SH-SY5Y (cell line): ENCODE results near the gene SERTAD2.

Experiments used
- GATA2 ChIP-seq: IDR thresholded peaks from 2 replicates; pipeline ENCODE4 v1.6.1; 2011; ENCODE audit warnings: mild to moderate bottlenecking, low read depth, low read length
- GATA3 ChIP-seq: IDR thresholded peaks from 2 replicates; pipeline ENCODE4 v1.6.1; 2011; ENCODE audit warnings: low read depth, mild to moderate bottlenecking, low read length, moderate library complexity

The SERTAD2 gene

GRCh38 chr2:64646007-64646880 lies 7.5 kb downstream of the SERTAD2 start:
- no peak for TF ChIP-seq GATA3
- TF ChIP-seq GATA2: no peak

- no peak for TF ChIP-seq GATA3
- no peak for TF ChIP-seq GATA2
Measured at GRCh38 chr2:64644458-64645382, 9.0 kb downstream of the SERTAD2 start.

- TF ChIP-seq GATA3 (no peak), GATA2 (no peak)
Measured at GRCh38 chr2:64643838-64644457, 9.8 kb downstream of the SERTAD2 start.

- TF ChIP-seq GATA2 (no peak), GATA3 (no peak)
Measured at GRCh38 chr2:64641599-64641998, 12.1 kb downstream of the SERTAD2 start.

GRCh38 chr2:64640153-64641044 lies 13.3 kb downstream of the SERTAD2 start:
- TF ChIP-seq GATA3: no peak
- TF ChIP-seq GATA2: no peak

GRCh38 chr2:64639691-64640090 lies 14.0 kb downstream of the SERTAD2 start:
- TF ChIP-seq GATA2 (peak; percentile 48), GATA3 (no peak)

- TF ChIP-seq GATA3: no peak
- no peak for TF ChIP-seq GATA2
Measured at GRCh38 chr2:64638502-64639120, 15.1 kb downstream of the SERTAD2 start.

GRCh38 chr2:64637931-64638330 lies 15.8 kb downstream of the SERTAD2 start:
- TF ChIP-seq GATA3 (no peak), GATA2 (no peak)

- no peak for TF ChIP-seq GATA3
- TF ChIP-seq GATA2: no peak
Measured at GRCh38 chr2:64637000-64637635, 16.6 kb downstream of the SERTAD2 start.

GRCh38 chr2:64635976-64636911 lies 17.5 kb downstream of the SERTAD2 start:
- TF ChIP-seq GATA3 (no peak), GATA2 (no peak)
